GM19351 (cell line): ENCODE data around the gene TMEM223.
"Not testable (repeated sequence)": the region's sequence is repeated elsewhere in the genome, so short reads cannot be mapped to it uniquely, and the experiment has no call there.

Source experiments
- ATAC-seq: cut with Tn5 transposase; IDR thresholded peaks from one replicate; pipeline ENCODE4 v1.9.1; 2021; ENCODE audit warnings: mild to moderate bottlenecking, moderate library complexity; ENCODE audit not compliant: unreplicated experiment

Gene TMEM223

GRCh38 chr11:62801071-62801470 is 9.3 kb upstream of the TMEM223 start:
- no peak for ATAC-seq

- no peak for ATAC-seq
Measured at GRCh38 chr11:62799486-62799885, 7.7 kb upstream of the TMEM223 start.

GRCh38 chr11:62796281-62796680 is 4.5 kb upstream of the TMEM223 start:
- no peak for ATAC-seq

GRCh38 chr11:62794201-62794775 is 2.5 kb upstream of the TMEM223 start:
- no peak for ATAC-seq

GRCh38 chr11:62792202-62792575 is 383 bp upstream of the TMEM223 start:
- ATAC-seq: no peak

GRCh38 chr11:62789576-62789975 is 2.2 kb downstream of the TMEM223 start:
- no peak for ATAC-seq

GRCh38 chr11:62788991-62789390 is 2.8 kb downstream of the TMEM223 start:
- ATAC-seq: no peak

GRCh38 chr11:62787005-62787759 is 4.6 kb downstream of the TMEM223 start, which contains the start of gene TMEM179B:
Gene TMEM179B (plus strand): TSS chr11:62787402. CDS start chr11:62787432, 30 bp downstream.
- peak; percentile 62 for ATAC-seq

- peak; percentile 75 for ATAC-seq
Measured at GRCh38 chr11:62786318-62787004, 5.3 kb downstream of the TMEM223 start.

- ATAC-seq: no peak
Measured at GRCh38 chr11:62782753-62783152, 9.1 kb downstream of the TMEM223 start.

- no peak for ATAC-seq
Measured at GRCh38 chr11:62778441-62778840, 13.4 kb downstream of the TMEM223 start.

- no peak for ATAC-seq
Measured at GRCh38 chr11:62777389-62777788, 14.4 kb downstream of the TMEM223 start.

GRCh38 chr11:62775646-62776045 is 16.2 kb downstream of the TMEM223 start:
- no peak for ATAC-seq

GRCh38 chr11:62774407-62774806 is 17.4 kb downstream of the TMEM223 start:
- no peak for ATAC-seq

GRCh38 chr11:62771144-62772021 is 20.4 kb downstream of the TMEM223 start, which contains the start of gene TAF6L:
Gene TAF6L (plus strand): TSS chr11:62771396. CDS start chr11:62775784, 4,388 bp downstream.
- ATAC-seq: peak; percentile 80

- no peak for ATAC-seq
Measured at GRCh38 chr11:62770778-62771143, 21.0 kb downstream of the TMEM223 start.

- not testable (repeated sequence) for ATAC-seq
Measured at GRCh38 chr11:62760867-62761227, 31.0 kb downstream of the TMEM223 start.

- no peak for ATAC-seq
Measured at GRCh38 chr11:62757846-62758788, 33.7 kb downstream of the TMEM223 start.

- ATAC-seq: no peak
Measured at GRCh38 chr11:62755086-62755615, 36.7 kb downstream of the TMEM223 start.
